ENCODE measurements around the gene SGCG.
"Not testable (repeated sequence)": the region's sequence is repeated elsewhere in the genome, so short reads cannot be mapped to it uniquely, and the experiment has no call there.

Gene SGCG

GRCh38 chr13:23180711-23181110 lies at the start of gene SGCG:
SGCG (plus strand) TSS chr13:23180979; CDS start chr13:23203695, 22,716 bp downstream.
- no peak for DNase-seq

- DNase-seq: no peak
Observed at GRCh38 chr13:23134542-23134941, 46.2 kb upstream of the SGCG start.

- no peak for DNase-seq
Observed at GRCh38 chr13:23140492-23140891, 40.3 kb upstream of the SGCG start.

GRCh38 chr13:23141964-23142363 lies 38.8 kb upstream of the SGCG start:
- no peak for DNase-seq

GRCh38 chr13:23142607-23143006 lies 38.2 kb upstream of the SGCG start:
- not testable (repeated sequence) for DNase-seq

GRCh38 chr13:23144431-23144830 lies 36.3 kb upstream of the SGCG start:
- no peak for DNase-seq

- DNase-seq: no peak
Observed at GRCh38 chr13:23146006-23146405, 34.8 kb upstream of the SGCG start.

GRCh38 chr13:23146811-23147625 lies 33.8 kb upstream of the SGCG start:
- DNase-seq: no peak

GRCh38 chr13:23147827-23148226 lies 33.0 kb upstream of the SGCG start:
- DNase-seq: no peak

- no peak for DNase-seq
Observed at GRCh38 chr13:23157781-23158180, 23.0 kb upstream of the SGCG start.

GRCh38 chr13:23159205-23159759 lies 21.5 kb upstream of the SGCG start:
- peak; percentile 68 to 91 for DNase-seq

- peak; percentile 15 to 78 for DNase-seq
Observed at GRCh38 chr13:23159760-23160637, 20.8 kb upstream of the SGCG start.

GRCh38 chr13:23160638-23161480 lies 19.9 kb upstream of the SGCG start:
- peak in 1 of 2 experiments; percentile 21 for DNase-seq

GRCh38 chr13:23161481-23161825 lies 19.3 kb upstream of the SGCG start:
- DNase-seq: no peak

- peak in 1 of 2 experiments; percentile 32 for DNase-seq
Observed at GRCh38 chr13:23175920-23176319, 4.9 kb upstream of the SGCG start.

- no peak for DNase-seq
Observed at GRCh38 chr13:23182142-23182541, 1.4 kb downstream of the SGCG start.

- no peak for DNase-seq
Observed at GRCh38 chr13:23183292-23183691, 2.5 kb downstream of the SGCG start.

GRCh38 chr13:23185542-23185941 lies 4.8 kb downstream of the SGCG start:
- no peak for DNase-seq

- no peak for DNase-seq
Observed at GRCh38 chr13:23201870-23202269, 21.1 kb downstream of the SGCG start.

- DNase-seq: no peak
Observed at GRCh38 chr13:23202383-23202782, 21.6 kb downstream of the SGCG start.

GRCh38 chr13:23203516-23203915 lies 22.7 kb downstream of the SGCG start:
- DNase-seq: no peak

GRCh38 chr13:23205807-23206206 lies 25.0 kb downstream of the SGCG start:
- DNase-seq: no peak

GRCh38 chr13:23212671-23213070 lies 31.9 kb downstream of the SGCG start:
- no peak for DNase-seq

Data from NCI-H526 (cell line).